ENCODE measurements around the gene PTPN6. TPM values are rescaled to one million over a fixed set of nuclear protein-coding genes. Genes with fewer than 3 reads are reported as not detected.

The PTPN6 gene
- total and polyA plus RNA-seq, 2 of the 13 experiments (the other 11 are each of a cell fraction or from before 2014, with no cell fraction given): 10.5 to 10.6 TPM

- TF ChIP-seq ESRRA (CRISPR knock-in tag; IDR thresholded peaks at IDR 0.05; ENCODE audit: low read depth): no peak
- TF ChIP-seq ARNTL (CRISPR knock-in tag; IDR thresholded peaks at IDR 0.05): no peak
- TF ChIP-seq ZSCAN5A (CRISPR knock-in tag; IDR thresholded peaks at IDR 0.05; ENCODE audit: borderline replicate concordance): no peak
- TF ChIP-seq SUZ12 (IDR thresholded peaks at IDR 0.05; ENCODE audit: low read depth, low read length): no peak
- no peak for TF ChIP-seq RFX3 (CRISPR knock-in tag; IDR thresholded peaks at IDR 0.05)
- TF ChIP-seq GMEB1 (CRISPR knock-in tag; IDR thresholded peaks at IDR 0.05; ENCODE audit: borderline replicate concordance): no peak
- no peak for TF ChIP-seq JUND (CRISPR knock-in tag; IDR thresholded peaks at IDR 0.05)
- no peak for TF ChIP-seq ZNF460 (CRISPR knock-in tag; IDR thresholded peaks at IDR 0.05; ENCODE audit: borderline replicate concordance)
- TF ChIP-seq RBM22 (optimal IDR thresholded peaks at IDR 0.05; ENCODE audit: low read length): no peak
- no peak for TF ChIP-seq PRDM4 (CRISPR knock-in tag; IDR thresholded peaks at IDR 0.05; ENCODE audit: borderline replicate concordance)
- TF ChIP-seq ZFY (CRISPR knock-in tag; IDR thresholded peaks at IDR 0.05): peak; percentile 67; the same call in 1 of the 2 replicates
- no peak for TF ChIP-seq TRAFD1 (CRISPR knock-in tag; IDR thresholded peaks at IDR 0.05; ENCODE audit: borderline replicate concordance)
- TF ChIP-seq ZNF781 (CRISPR knock-in tag; IDR thresholded peaks at IDR 0.05; ENCODE audit: borderline replicate concordance, not compliant biosample characterization): no peak
- TF ChIP-seq CHD4 (IDR thresholded peaks at IDR 0.05; ENCODE audit: borderline replicate concordance, low read length): no peak
- TF ChIP-seq RFX1 (IDR thresholded peaks at IDR 0.05): no peak
- no peak for TF ChIP-seq ZNF124 (CRISPR knock-in tag; IDR thresholded peaks at IDR 0.05)
- no peak for TF ChIP-seq ZNF703 (CRISPR knock-in tag; IDR thresholded peaks at IDR 0.05; ENCODE audit: borderline replicate concordance)
- TF ChIP-seq KDM5B (CRISPR knock-in tag; IDR thresholded peaks at IDR 0.05; ENCODE audit: borderline replicate concordance): no peak
- TF ChIP-seq MEIS2 (CRISPR knock-in tag; IDR thresholded peaks at IDR 0.05): no peak
- peak; percentile 47 for TF ChIP-seq SMC3 (IDR thresholded peaks at IDR 0.05; ENCODE audit: low read length)
- TF ChIP-seq ZNF546 (CRISPR knock-in tag; conservative IDR thresholded peaks at IDR 0.05): no peak
- TF ChIP-seq HBP1 (CRISPR knock-in tag; IDR thresholded peaks at IDR 0.05; ENCODE audit: low read depth): peak; percentile 85; the same call in 1 of the 2 replicates
These were observed 10.6 kb downstream of the PTPN6 start (continued) for GRCh38 chr12:6961695-6962284.
